Naive thymus-derived CD4-positive, alpha-beta T cell (primary cell): ENCODE measurements around the gene C1QA. TPM values are rescaled to one million over a fixed set of nuclear protein-coding genes. Genes with fewer than 3 reads are reported as not detected.

Experiments used
- ATAC-seq: fragments of 150-1000 bp; cut with Tn5 transposase; 2 replicates; pipeline ENCODE4 v1.10.0; 2021; ENCODE audit warnings: mild to moderate bottlenecking, moderate library complexity
- CTCF ChIA-PET: fragments of 350-600 bp; sonication (Branson Sonifier 250); formaldehyde crosslinking; loops from one replicate; lab custom pipeline; 2021; ENCODE audit warnings: antibody characterized with exemption; lab: Charles Lee
- POLR2A ChIA-PET: fragments of 350-600 bp; sonication (Branson Sonifier 250); formaldehyde crosslinking; loops from one replicate; lab custom pipeline; 2021; ENCODE audit warnings: antibody characterized with exemption, inconsistent platforms; lab: Charles Lee
- DNase-seq, 9 donors: peaks; one replicate each; pipeline versions ENCODE4 v3.0.0 to v3.0.0-alpha.2; 2020 to 2022; ENCODE audit warnings: mixed read lengths in 1 of 9
- H3K27ac ChIP-seq: one replicate; pipeline ENCODE4 v1.7.0; 2013; ENCODE audit warnings: mild to moderate bottlenecking, low read depth, low read length, moderate library complexity
- H3K27me3 ChIP-seq, 2 donors: one replicate each; pipeline ENCODE4 v1.7.0; 2013; ENCODE audit warnings: low read length in 2 of 2, mild to moderate bottlenecking in 2 of 2, moderate library complexity in 2 of 2; ENCODE audit not compliant: control insufficient read depth in 2 of 2, insufficient read depth in 2 of 2
- H3K36me3 ChIP-seq, 3 experiments: 1 replicate in 2 of 3; 2 replicates in 1 of 3; pipeline ENCODE4 v1.7.0; 2013; ENCODE audit warnings: low read length in 3 of 3, mild to moderate bottlenecking in 3 of 3, moderate library complexity in 1 of 3; ENCODE audit not compliant: insufficient read depth in 3 of 3, control insufficient read depth in 2 of 3
- H3K4me1 ChIP-seq, 2 donors: one replicate each; pipeline ENCODE4 v1.7.0; 2013; ENCODE audit warnings: low read length in 2 of 2, mild to moderate bottlenecking in 2 of 2, moderate library complexity in 1 of 2; ENCODE audit not compliant: control insufficient read depth in 2 of 2, insufficient read depth in 2 of 2
- H3K4me3 ChIP-seq: 2 replicates; pipeline ENCODE4 v1.7.0; 2013; ENCODE audit warnings: mild to moderate bottlenecking, low read length
- H3K9me3 ChIP-seq, 3 experiments: 1 replicate in 2 of 3; 2 replicates in 1 of 3; pipeline ENCODE4 v1.7.0; 2013; ENCODE audit warnings: low read length in 3 of 3; ENCODE audit not compliant: control insufficient read depth in 2 of 3
- H3K27ac Mint-ChIP-seq, 9 donors: one replicate each; pipeline ENCODE4 v1.8.0; 2020 to 2022; ENCODE audit warnings: mixed read lengths in 9 of 9, mild to moderate bottlenecking in 8 of 9, moderate library complexity in 5 of 9, inconsistent platforms in 2 of 9
- H3K27me3 Mint-ChIP-seq, 5 donors: one replicate each; pipeline ENCODE4 v1.8.0; 2021 to 2022; ENCODE audit warnings: mixed read lengths in 5 of 5, mild to moderate bottlenecking in 1 of 5
- H3K36me3 Mint-ChIP-seq, 5 donors: one replicate each; pipeline ENCODE4 v1.8.0; 2020 to 2022; ENCODE audit warnings: mixed read lengths in 5 of 5, mild to moderate bottlenecking in 3 of 5, inconsistent platforms in 1 of 5
- H3K4me1 Mint-ChIP-seq, 7 donors: one replicate each; pipeline ENCODE4 v1.8.0; 2020 to 2022; ENCODE audit warnings: mixed read lengths in 7 of 7, mild to moderate bottlenecking in 3 of 7, inconsistent platforms in 1 of 7
- H3K4me3 Mint-ChIP-seq, 10 donors: one replicate each; pipeline ENCODE4 v1.8.0; 2020 to 2022; ENCODE audit warnings: mild to moderate bottlenecking in 10 of 10, mixed read lengths in 10 of 10, moderate library complexity in 6 of 10, inconsistent platforms in 2 of 10
- H3K9me3 Mint-ChIP-seq, 11 donors: one replicate each; pipeline ENCODE4 v1.8.0; 2020 to 2022; ENCODE audit warnings: mixed read lengths in 11 of 11, mild to moderate bottlenecking in 4 of 11, inconsistent platforms in 1 of 11, moderate library complexity in 1 of 11
- intact Hi-C, 2 donors: fragments of 100-400 bp; cut with micrococcal nuclease; formaldehyde crosslinking; loops; one replicate each; pipeline ENCODE4 v1.15.1; 2023
- polyA plus RNA-seq, 2 donors: library from polyadenylated mRNA; unstranded; fragments of 300-500 nt; fragmentation: Illumina TruSeq; gene quantifications; one replicate each; pipeline ENCODE4 v1.2.3, GENCODE V29; 2021
- total RNA-seq, 6 experiments: library from RNA in 5 of 6; stranded (reverse) in 5 of 6; gene quantifications; 1 replicate in 5 of 6; 2 replicates in 1 of 6; pipeline ENCODE4 v1.2.3 and lab custom pipeline; 2021 to 2026

C1QA gene
- total and polyA plus RNA-seq, 7 experiments from 2014 or later: 0.34 to 3.5 (median 2.8) TPM; not detected in 3

DNA sequence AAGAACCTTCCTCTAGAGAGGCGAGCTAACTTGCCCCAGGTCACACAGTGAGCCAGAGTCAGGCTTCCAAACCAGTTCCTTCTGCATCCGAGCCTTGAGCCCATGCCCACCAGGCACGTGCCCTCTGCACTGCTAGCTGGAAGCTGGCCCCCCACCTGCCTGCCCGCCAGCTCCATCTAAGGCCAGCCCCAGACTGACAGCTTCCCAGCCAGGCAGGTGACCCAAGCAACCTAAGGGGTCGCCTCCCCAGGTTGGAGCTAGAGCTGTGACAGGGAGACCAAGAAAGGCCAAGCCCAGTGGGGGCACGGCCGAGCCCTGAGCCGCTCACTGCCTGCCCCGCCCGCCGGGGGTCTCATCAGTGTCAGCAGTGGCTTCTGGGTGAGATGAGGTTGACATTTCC is 19.9 kb upstream of the C1QA start:
- H3K4me3 ChIP-seq: no peak overlapping the region
- no peak overlapping the region for H3K27ac ChIP-seq
- intact Hi-C loops: no loop called here
- no peaks in the 10 kb centered on the region for H3K36me3 ChIP-seq
- Mint-ChIP-seq H3K27ac (no peak overlapping the region), H3K27me3 (peaks cover 3 to 76% (median 44%) of the 10 kb centered on the region in 5 donors), H3K36me3 (no peaks in the 10 kb centered on the region), H3K4me1 (no peaks in the 10 kb centered on the region), H3K4me3 (no peak overlapping the region), H3K9me3 (peaks cover 0 to 3% (median 0%) of the 10 kb centered on the region in 11 donors)
- ATAC-seq (no peak), DNase-seq (no peak)
- no peaks in the 10 kb centered on the region for H3K4me1 ChIP-seq
- ChIA-PET POLR2A (no interaction called here), CTCF (no interaction called here)
- no peaks in the 10 kb centered on the region for H3K9me3 ChIP-seq
- H3K27me3 ChIP-seq: no peaks in the 10 kb centered on the region

DNA sequence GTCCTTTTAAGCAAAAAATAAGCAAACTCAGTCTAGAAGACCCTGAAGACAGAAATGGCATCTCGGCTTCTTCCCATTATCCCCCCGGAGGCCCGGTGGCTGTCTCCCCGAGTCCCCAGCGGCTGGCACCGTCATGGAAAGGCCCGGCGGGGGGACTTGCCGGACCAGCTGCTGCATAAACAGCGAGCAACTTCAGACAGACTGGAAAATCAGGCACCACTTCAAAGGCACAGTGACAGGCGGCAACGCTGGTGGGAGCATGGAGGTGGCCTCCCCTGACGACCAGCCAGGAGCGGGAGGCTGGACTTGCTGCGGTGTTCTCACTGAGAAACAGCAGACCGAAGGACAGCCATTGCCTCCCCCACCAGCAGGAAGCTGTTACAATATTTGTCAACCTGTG is 18.4 kb upstream of the C1QA start:
- peaks cover 0 to 3% (median 0%) of the 10 kb centered on the region in 11 donors for H3K9me3 Mint-ChIP-seq
- H3K4me1 Mint-ChIP-seq: no peaks in the 10 kb centered on the region
- ChIA-PET POLR2A (no interaction called here), CTCF (no interaction called here)
- H3K9me3 ChIP-seq: no peaks in the 10 kb centered on the region
- H3K4me1 ChIP-seq: no peaks in the 10 kb centered on the region
- no peak for ATAC-seq
- H3K27me3 ChIP-seq: no peaks in the 10 kb centered on the region
- DNase-seq: no peak
- H3K4me3 Mint-ChIP-seq: no peak overlapping the region
- no peak overlapping the region for H3K27ac Mint-ChIP-seq
- no peaks in the 10 kb centered on the region for H3K36me3 ChIP-seq
- H3K27ac ChIP-seq: no peak overlapping the region
- intact Hi-C loops: no loop called here
- H3K27me3 Mint-ChIP-seq: peaks cover 3 to 71% (median 45%) of the 10 kb centered on the region in 5 donors
- no peak overlapping the region for H3K4me3 ChIP-seq
- H3K36me3 Mint-ChIP-seq: no peaks in the 10 kb centered on the region

DNA sequence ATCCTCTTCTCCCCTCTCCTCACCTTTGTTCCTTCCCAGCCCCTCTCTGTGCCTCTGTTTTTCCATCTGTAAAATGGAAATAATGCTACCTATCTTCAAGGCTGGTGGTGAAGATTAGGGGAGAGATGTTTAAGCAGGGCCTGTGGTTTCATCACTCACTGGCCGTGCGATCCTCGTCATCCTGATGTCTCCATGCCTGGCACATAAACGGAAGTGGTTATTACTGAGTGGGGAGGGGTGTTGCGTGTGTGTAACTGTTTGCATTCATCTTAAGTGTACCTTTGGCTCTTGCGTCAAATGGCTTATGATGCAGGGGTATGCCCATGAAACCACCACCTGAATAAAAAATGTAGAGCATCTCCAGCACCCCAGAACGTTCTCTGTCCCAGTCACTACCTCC is 17.2 kb upstream of the C1QA start:
- H3K4me3 ChIP-seq: no peak overlapping the region
- no peaks in the 10 kb centered on the region for H3K4me1 ChIP-seq
- ATAC-seq (no peak), DNase-seq (no peak)
- intact Hi-C loops: no loop called here
- POLR2A ChIA-PET: no interaction called here
- no peak overlapping the region for H3K4me3 Mint-ChIP-seq
- H3K27me3 ChIP-seq: peaks cover 0 to 2% of the 10 kb centered on the region in 2 donors
- no peak overlapping the region for H3K27ac ChIP-seq
- no peak overlapping the region for H3K27ac Mint-ChIP-seq
- H3K4me1 Mint-ChIP-seq: no peaks in the 10 kb centered on the region
- peaks cover 0 to 3% (median 0%) of the 10 kb centered on the region in 11 donors for H3K9me3 Mint-ChIP-seq
- no peaks in the 10 kb centered on the region for H3K36me3 ChIP-seq
- no peaks in the 10 kb centered on the region for H3K36me3 Mint-ChIP-seq
- H3K9me3 ChIP-seq: no peaks in the 10 kb centered on the region
- H3K27me3 Mint-ChIP-seq: peaks cover 3 to 73% (median 42%) of the 10 kb centered on the region in 5 donors
- CTCF ChIA-PET: no interaction called here

DNA sequence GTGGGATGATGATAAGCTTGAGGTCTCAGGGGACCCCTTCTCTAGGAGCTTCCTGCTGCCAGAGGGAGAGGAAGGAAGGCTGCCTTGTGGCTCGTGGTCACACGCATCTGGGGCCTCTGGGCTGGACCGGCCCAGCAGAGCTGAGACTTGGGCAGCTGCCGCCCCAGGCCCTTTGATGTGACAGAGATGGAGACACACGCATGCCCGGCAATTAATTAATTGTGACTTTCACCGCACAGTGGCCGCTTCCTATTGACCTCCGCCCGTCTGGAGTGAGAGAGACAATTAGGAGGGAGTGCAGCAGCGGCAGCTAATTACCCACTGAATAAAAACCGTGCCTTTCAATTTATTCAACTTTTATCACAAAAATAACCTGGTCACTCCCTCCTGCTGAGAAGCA is 16.6 kb upstream of the C1QA start:
- no peaks in the 10 kb centered on the region for H3K36me3 Mint-ChIP-seq
- ChIA-PET CTCF (no interaction called here), POLR2A (no interaction called here)
- Histone ChIP-seq H3K27me3 (peaks cover 0 to 2% of the 10 kb centered on the region in 2 donors), H3K36me3 (no peaks in the 10 kb centered on the region), H3K9me3 (no peaks in the 10 kb centered on the region), H3K4me3 (no peak overlapping the region), H3K4me1 (no peaks in the 10 kb centered on the region), H3K27ac (no peak overlapping the region)
- intact Hi-C loops: no loop called here
- H3K27me3 Mint-ChIP-seq: peaks cover 6 to 73% (median 42%) of the 10 kb centered on the region in 5 donors
- no peak for ATAC-seq
- H3K9me3 Mint-ChIP-seq: peaks cover 0 to 3% (median 0%) of the 10 kb centered on the region in 11 donors
- H3K4me1 Mint-ChIP-seq: no peaks in the 10 kb centered on the region
- no peak overlapping the region for H3K4me3 Mint-ChIP-seq
- H3K27ac Mint-ChIP-seq: no peak overlapping the region
- no peak for DNase-seq

DNA sequence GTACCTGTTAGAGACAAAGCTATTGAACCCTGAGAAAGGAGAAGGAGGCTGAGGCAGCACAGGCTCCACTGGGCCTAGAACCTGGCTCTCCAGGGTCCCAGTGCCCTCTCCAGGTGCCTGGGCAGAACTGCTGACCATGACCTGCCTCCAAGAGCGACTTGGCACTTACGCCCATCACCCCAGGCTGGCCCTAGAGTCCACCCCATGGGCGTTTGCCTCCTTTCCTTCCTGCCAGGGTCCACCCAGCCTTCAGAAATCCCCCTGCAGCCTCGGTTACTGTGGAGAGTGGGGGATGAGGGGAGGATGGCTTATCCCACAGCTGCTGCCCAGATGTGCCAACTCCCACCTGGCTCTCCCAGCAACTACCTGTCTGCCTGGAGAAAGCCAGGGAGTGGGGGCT is 14.7 kb upstream of the C1QA start:
- H3K27me3 Mint-ChIP-seq: peaks cover 6 to 67% (median 42%) of the 10 kb centered on the region in 5 donors
- Histone ChIP-seq H3K27me3 (peaks cover 0 to 2% of the 10 kb centered on the region in 2 donors), H3K27ac (no peak overlapping the region), H3K36me3 (no peaks in the 10 kb centered on the region), H3K4me3 (no peak overlapping the region), H3K4me1 (no peaks in the 10 kb centered on the region), H3K9me3 (no peaks in the 10 kb centered on the region)
- intact Hi-C loops: no loop called here
- no peaks in the 10 kb centered on the region for H3K36me3 Mint-ChIP-seq
- DNase-seq (no peak), ATAC-seq (no peak)
- no peak overlapping the region for H3K27ac Mint-ChIP-seq
- H3K4me1 Mint-ChIP-seq: no peaks in the 10 kb centered on the region
- no peak overlapping the region for H3K4me3 Mint-ChIP-seq
- POLR2A ChIA-PET: no interaction called here
- H3K9me3 Mint-ChIP-seq: peaks cover 0 to 3% (median 0%) of the 10 kb centered on the region in 11 donors
- CTCF ChIA-PET: no interaction called here

DNA sequence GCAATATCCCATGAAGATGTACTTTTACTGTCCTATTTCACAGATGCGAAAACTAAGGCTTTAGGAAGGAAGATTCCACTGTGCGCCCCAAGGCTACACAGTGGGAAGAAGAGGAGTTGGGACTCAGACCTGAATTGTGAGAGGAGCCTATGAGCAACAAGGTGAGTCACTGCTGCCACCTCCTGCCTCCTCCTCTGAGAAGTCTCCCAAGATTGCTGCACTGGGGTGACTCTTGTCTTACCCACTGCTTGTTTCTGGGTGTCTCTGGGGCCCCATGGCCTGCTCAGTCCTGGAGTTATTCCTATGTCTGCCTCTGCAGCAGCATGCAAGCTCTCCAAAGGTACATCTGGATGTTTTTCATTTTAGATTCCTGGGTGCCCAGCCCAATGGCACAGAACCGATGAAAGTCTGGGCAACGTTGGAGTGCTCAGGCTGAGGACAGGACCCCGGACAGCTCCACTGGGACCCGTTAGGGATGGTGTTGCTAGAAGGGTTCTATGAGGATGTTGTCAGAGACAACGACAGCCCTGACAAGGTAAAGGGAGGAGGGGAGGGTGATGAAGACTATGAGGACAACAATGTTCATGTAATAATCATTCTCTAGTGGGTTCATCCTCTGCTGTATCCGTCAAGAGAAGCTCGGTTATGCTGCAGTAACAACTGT is 11.0 kb upstream of the C1QA start:
- no peaks in the 10 kb centered on the region for H3K36me3 ChIP-seq
- CTCF ChIA-PET: no interaction called here
- POLR2A ChIA-PET: no interaction called here
- Mint-ChIP-seq H3K27ac (no peak overlapping the region), H3K36me3 (no peaks in the 10 kb centered on the region), H3K9me3 (peaks cover 0 to 3% (median 0%) of the 10 kb centered on the region in 11 donors), H3K27me3 (peaks cover 23 to 67% (median 52%) of the 10 kb centered on the region in 5 donors), H3K4me3 (no peak overlapping the region), H3K4me1 (no peaks in the 10 kb centered on the region)
- no peak for ATAC-seq
- no peaks in the 10 kb centered on the region for H3K9me3 ChIP-seq
- H3K4me3 ChIP-seq: no peak overlapping the region
- no peak overlapping the region for H3K27ac ChIP-seq
- DNase-seq: no peak
- intact Hi-C loops: no loop called here
- H3K4me1 ChIP-seq: no peaks in the 10 kb centered on the region
- peaks cover 0 to 2% of the 10 kb centered on the region in 2 donors for H3K27me3 ChIP-seq
